ENCODE data around the gene URB1.

GRCh38 chr21:32386195-32386870 lies 6.5 kb downstream of the URB1 start:
- TF ChIP-seq, protein P1, sequence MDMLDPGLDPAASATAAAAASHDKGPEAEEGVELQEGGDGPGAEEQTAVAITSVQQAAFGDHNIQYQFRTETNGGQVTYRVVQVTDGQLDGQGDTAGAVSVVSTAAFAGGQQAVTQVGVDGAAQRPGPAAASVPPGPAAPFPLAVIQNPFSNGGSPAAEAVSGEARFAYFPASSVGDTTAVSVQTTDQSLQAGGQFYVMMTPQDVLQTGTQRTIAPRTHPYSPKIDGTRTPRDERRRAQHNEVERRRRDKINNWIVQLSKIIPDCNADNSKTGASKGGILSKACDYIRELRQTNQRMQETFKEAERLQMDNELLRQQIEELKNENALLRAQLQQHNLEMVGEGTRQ (IDR thresholded peaks at IDR 0.05; ENCODE audit: low read length): no peak
- TF ChIP-seq CTCF (IDR thresholded peaks at IDR 0.05; ENCODE audit: control extremely low read depth in 1 of 3, insufficient read depth in 1 of 3, low read depth in 1 of 3, low read length in 3 of 3) (no peak), RFX5 (IDR thresholded peaks at IDR 0.05; ENCODE audit: borderline replicate concordance, low read depth, low read length) (no peak), NRF1 (IDR thresholded peaks at IDR 0.05; ENCODE audit: low read depth, low read length) (no peak)
